HG03159 (cell line): Measurements from ENCODE around the gene CADM2.
"Not testable (repeated sequence)": the region's sequence is repeated elsewhere in the genome, so short reads cannot be mapped to it uniquely, and the experiment has no call there.

ENCODE experiments used
- ATAC-seq: cut with Tn5 transposase; IDR thresholded peaks from one replicate; pipeline ENCODE4 v1.9.1; 2021; ENCODE audit warnings: mild to moderate bottlenecking, moderate library complexity; ENCODE audit not compliant: unreplicated experiment

The CADM2 gene

GRCh38 chr3:85455561-85456200 lies 496.9 kb downstream of the CADM2 start:
- ATAC-seq = no peak

GRCh38 chr3:85474241-85474640 lies 515.5 kb downstream of the CADM2 start:
- no peak for ATAC-seq

GRCh38 chr3:85475346-85475745 lies 516.6 kb downstream of the CADM2 start:
- ATAC-seq = no peak

GRCh38 chr3:85476891-85477495 lies 518.2 kb downstream of the CADM2 start:
- no peak for ATAC-seq

GRCh38 chr3:85481411-85482212 lies 522.8 kb downstream of the CADM2 start:
- ATAC-seq = no peak

- ATAC-seq = no peak
Observed at GRCh38 chr3:85482213-85482490, 523.4 kb downstream of the CADM2 start.

- ATAC-seq = no peak
Observed at GRCh38 chr3:85483986-85484385, 525.2 kb downstream of the CADM2 start.

GRCh38 chr3:85487375-85487774 lies 528.6 kb downstream of the CADM2 start:
- ATAC-seq = no peak

GRCh38 chr3:85495602-85496001 lies 536.8 kb downstream of the CADM2 start:
- ATAC-seq = no peak

GRCh38 chr3:85498177-85498576 lies 539.4 kb downstream of the CADM2 start:
- ATAC-seq = no peak

- no peak for ATAC-seq
Observed at GRCh38 chr3:85502148-85502875, 543.5 kb downstream of the CADM2 start.

GRCh38 chr3:85504129-85504784 lies 545.5 kb downstream of the CADM2 start:
- not testable (repeated sequence) for ATAC-seq

GRCh38 chr3:85504785-85505511 lies 546.2 kb downstream of the CADM2 start:
- ATAC-seq = not testable (repeated sequence)

GRCh38 chr3:85507052-85507451 lies 548.3 kb downstream of the CADM2 start:
- ATAC-seq = not testable (repeated sequence)

GRCh38 chr3:85508659-85509058 lies 549.9 kb downstream of the CADM2 start:
- ATAC-seq = no peak

- no peak for ATAC-seq
Observed at GRCh38 chr3:85516146-85516545, 557.4 kb downstream of the CADM2 start.

GRCh38 chr3:85524104-85524503 lies 565.3 kb downstream of the CADM2 start:
- ATAC-seq = no peak

- no peak for ATAC-seq
Observed at GRCh38 chr3:85525264-85525663, 566.5 kb downstream of the CADM2 start.

- ATAC-seq = no peak
Observed at GRCh38 chr3:85533586-85533985, 574.8 kb downstream of the CADM2 start.

GRCh38 chr3:85535517-85535916 lies 576.7 kb downstream of the CADM2 start:
- no peak for ATAC-seq
